CD4-positive, CD25-positive, alpha-beta regulatory T cell (primary cell): ENCODE data around the gene DCAF11. TPM values are rescaled to one million over a fixed set of nuclear protein-coding genes. Genes with fewer than 3 reads are reported as not detected.

Experiments
- ATAC-seq, 2 donors: fragments of 150-1000 bp; cut with Tn5 transposase; one replicate each; pipeline ENCODE4 v1.10.0; 2021; ENCODE audit warnings: low read depth in 2 of 2, moderate number of reproducible peaks in 2 of 2, moderate library complexity in 1 of 2
- DNase-seq, 3 donors: peaks; one replicate each; pipeline versions ENCODE4 v3.0.0 to v3.0.0-alpha.2; 2012 to 2022; ENCODE audit warnings: mixed read lengths in 1 of 3
- H3K27ac ChIP-seq: one replicate; pipeline ENCODE4 v1.7.0; 2013; ENCODE audit warnings: mild to moderate bottlenecking, low read length; ENCODE audit not compliant: insufficient read depth, poor library complexity, severe bottlenecking
- H3K27me3 ChIP-seq: one replicate; pipeline ENCODE4 v1.7.0; 2013; ENCODE audit warnings: low read length; ENCODE audit not compliant: control insufficient read depth, insufficient read depth
- H3K36me3 ChIP-seq: one replicate; pipeline ENCODE4 v1.7.0; 2013; ENCODE audit warnings: mild to moderate bottlenecking, low read length, moderate library complexity; ENCODE audit not compliant: control insufficient read depth, insufficient read depth
- H3K4me1 ChIP-seq: 2 replicates; pipeline ENCODE4 v1.7.0; 2013; ENCODE audit warnings: mild to moderate bottlenecking, low read length; ENCODE audit not compliant: insufficient read depth, control insufficient read depth, poor library complexity, severe bottlenecking
- H3K4me3 ChIP-seq: one replicate; pipeline ENCODE4 v1.7.0; 2013; ENCODE audit warnings: low read depth, mild to moderate bottlenecking, low read length, moderate library complexity
- H3K9me3 ChIP-seq, 2 experiments: 1 replicate in 1 of 2; 2 replicates in 1 of 2; pipeline ENCODE4 v1.7.0; 2013; ENCODE audit warnings: low read length in 2 of 2, mild to moderate bottlenecking in 1 of 2, moderate library complexity in 1 of 2; ENCODE audit not compliant: control insufficient read depth in 2 of 2
- H3K27ac Mint-ChIP-seq, 3 donors: one replicate each; pipeline ENCODE4 v1.8.0; 2020 to 2022; ENCODE audit warnings: mild to moderate bottlenecking in 3 of 3, mixed read lengths in 3 of 3, moderate library complexity in 2 of 3
- H3K27me3 Mint-ChIP-seq: one replicate; pipeline ENCODE4 v1.8.0; 2022; ENCODE audit warnings: mild to moderate bottlenecking, mixed read lengths
- H3K36me3 Mint-ChIP-seq: one replicate; pipeline ENCODE4 v1.8.0; 2020; ENCODE audit warnings: mixed read lengths
- H3K4me1 Mint-ChIP-seq, 4 donors: one replicate each; pipeline ENCODE4 v1.8.0; 2020 to 2022; ENCODE audit warnings: mixed read lengths in 4 of 4, mild to moderate bottlenecking in 1 of 4
- H3K4me3 Mint-ChIP-seq, 4 donors: one replicate each; pipeline ENCODE4 v1.8.0; 2020 to 2022; ENCODE audit warnings: mild to moderate bottlenecking in 4 of 4, mixed read lengths in 4 of 4, moderate library complexity in 3 of 4
- H3K9me3 Mint-ChIP-seq, 7 donors: one replicate each; pipeline ENCODE4 v1.8.0; 2020 to 2022; ENCODE audit warnings: mixed read lengths in 7 of 7, mild to moderate bottlenecking in 3 of 7, moderate library complexity in 2 of 7
- polyA plus RNA-seq, 4 donors: library from polyadenylated mRNA; unstranded; fragments of 300-500 nt; fragmentation: Illumina TruSeq; gene quantifications; one replicate each; pipeline ENCODE4 v1.2.3, GENCODE V29; 2021
- total RNA-seq: library from RNA; stranded (reverse); gene quantifications from one replicate; pipeline ENCODE4 v1.2.3, GENCODE V29; 2022

DCAF11 gene
- total and polyA plus RNA-seq, 5 donors from 2014 or later = 73.4 to 97.8 (median 84.8) TPM

- peak overlapping the region in 1 of 3 donors; percentile 68 for H3K27ac Mint-ChIP-seq
Measured at GRCh38 chr14:24070285-24071143, 44.1 kb upstream of the DCAF11 start.

GRCh38 chr14:24071144-24071697 lies 43.4 kb upstream of the DCAF11 start, which contains the start of gene CPNE6:
Gene CPNE6 (plus strand): TSS chr14:24071562. CDS start chr14:24072937, 1,375 bp downstream.
- DNase-seq = no peak
- no peaks in the 10 kb centered on the region for H3K4me1 ChIP-seq
- H3K4me3 Mint-ChIP-seq = no peak within 1 kb of the TSS

More at GRCh38 chr14:24070285-24071143, 44.1 kb upstream of the DCAF11 start:
- Histone ChIP-seq H3K9me3 (no peaks in the 10 kb centered on the region), H3K27ac (no peak overlapping the region), H3K27me3 (no peaks in the 10 kb centered on the region), H3K36me3 (no peaks in the 10 kb centered on the region), H3K4me1 (no peaks in the 10 kb centered on the region), H3K4me3 (no peak overlapping the region)
- H3K4me1 Mint-ChIP-seq = peaks cover 0 to 4% (median 1%) of the 10 kb centered on the region in 4 donors
- H3K4me3 Mint-ChIP-seq = no peak overlapping the region
- peaks cover 0 to 2% (median 0%) of the 10 kb centered on the region in 7 donors for H3K9me3 Mint-ChIP-seq
- DNase-seq (no peak), ATAC-seq (no peak)
- no peaks in the 10 kb centered on the region for H3K36me3 Mint-ChIP-seq
- H3K27me3 Mint-ChIP-seq = peaks cover 22% of the 10 kb centered on the region

DNA sequence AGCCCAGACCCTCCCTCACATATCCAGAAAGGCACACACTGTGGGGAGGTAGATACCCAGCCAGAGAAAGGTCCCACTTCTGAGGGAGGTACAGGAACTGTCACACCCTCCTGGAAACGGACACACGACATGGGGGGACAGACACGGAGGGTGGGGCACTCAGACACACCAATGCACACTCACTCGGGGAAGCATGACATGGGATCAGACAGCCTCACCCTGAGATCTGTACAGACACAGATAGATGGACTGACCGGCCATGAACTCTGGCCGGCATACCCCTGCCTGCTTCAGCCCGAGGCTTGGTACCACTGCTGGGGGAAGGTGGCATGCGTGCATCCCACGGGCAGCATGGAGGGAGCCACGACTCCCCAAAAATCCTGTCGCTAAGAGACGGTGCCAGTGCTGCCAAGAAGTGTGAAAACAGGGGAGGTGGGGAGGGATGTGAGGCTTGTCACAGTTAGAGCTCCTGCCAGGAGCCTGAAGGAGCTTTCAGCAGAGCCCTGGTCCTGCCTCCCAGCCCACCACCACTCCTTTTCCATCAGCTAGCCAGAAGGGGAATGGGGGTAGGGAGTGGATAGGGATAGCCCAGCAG lies 42.6 kb upstream of the DCAF11 start:
- no peak overlapping the region for H3K27ac ChIP-seq
- no peaks in the 10 kb centered on the region for H3K9me3 ChIP-seq
- H3K27me3 ChIP-seq = no peaks in the 10 kb centered on the region
- Mint-ChIP-seq H3K27ac (no peak overlapping the region), H3K36me3 (no peaks in the 10 kb centered on the region), H3K9me3 (peaks cover 0 to 2% (median 0%) of the 10 kb centered on the region in 7 donors), H3K4me1 (peaks cover 0 to 4% (median 1%) of the 10 kb centered on the region in 4 donors), H3K4me3 (no peak overlapping the region), H3K27me3 (peaks cover 15% of the 10 kb centered on the region)
- no peaks in the 10 kb centered on the region for H3K4me1 ChIP-seq
- H3K4me3 ChIP-seq = no peak overlapping the region
- ATAC-seq = no peak
- DNase-seq = no peak
- no peaks in the 10 kb centered on the region for H3K36me3 ChIP-seq

More at GRCh38 chr14:24071144-24071697, 43.4 kb upstream of the DCAF11 start, which contains the start of gene CPNE6:
- Histone ChIP-seq H3K36me3 (no peaks in the 10 kb centered on the region), H3K27ac (no peak within 1 kb of the TSS), H3K27me3 (no peaks in the 10 kb centered on the region), H3K9me3 (no peaks in the 10 kb centered on the region), H3K4me3 (no peak within 1 kb of the TSS)
- H3K27ac Mint-ChIP-seq = no peak within 1 kb of the TSS
- H3K9me3 Mint-ChIP-seq = peaks cover 0 to 2% (median 0%) of the 10 kb centered on the region in 7 donors
- peaks cover 0 to 4% (median 1%) of the 10 kb centered on the region in 4 donors for H3K4me1 Mint-ChIP-seq
- H3K36me3 Mint-ChIP-seq = no peaks in the 10 kb centered on the region
- no peak for ATAC-seq
- H3K27me3 Mint-ChIP-seq = peaks cover 22% of the 10 kb centered on the region

- DNase-seq (no peak), ATAC-seq (no peak)
- Histone ChIP-seq H3K27ac (no peak overlapping the region), H3K27me3 (no peaks in the 10 kb centered on the region), H3K9me3 (no peaks in the 10 kb centered on the region), H3K4me1 (no peaks in the 10 kb centered on the region), H3K4me3 (no peak overlapping the region), H3K36me3 (no peaks in the 10 kb centered on the region)
- Mint-ChIP-seq H3K36me3 (no peaks in the 10 kb centered on the region), H3K4me1 (peaks cover 0 to 4% (median 1%) of the 10 kb centered on the region in 4 donors), H3K9me3 (peaks cover 0 to 2% (median 0%) of the 10 kb centered on the region in 7 donors), H3K4me3 (no peak overlapping the region), H3K27ac (peak overlapping the region in 1 of 3 donors; percentile 20), H3K27me3 (peaks cover 15% of the 10 kb centered on the region)
Measured at GRCh38 chr14:24072436-24072835, 42.1 kb upstream of the DCAF11 start.

- Mint-ChIP-seq H3K4me3 (no peak overlapping the region), H3K4me1 (peaks cover 0 to 4% (median 1%) of the 10 kb centered on the region in 4 donors), H3K9me3 (peaks cover 0 to 2% (median 0%) of the 10 kb centered on the region in 7 donors), H3K36me3 (no peaks in the 10 kb centered on the region), H3K27ac (peak overlapping the region in 2 of 3 donors; percentile 20 to 58), H3K27me3 (peaks cover 15% of the 10 kb centered on the region)
- H3K27ac ChIP-seq = no peak overlapping the region
- DNase-seq (no peak), ATAC-seq (no peak)
- no peak overlapping the region for H3K4me3 ChIP-seq
- H3K36me3 ChIP-seq = no peaks in the 10 kb centered on the region
- H3K27me3 ChIP-seq = no peaks in the 10 kb centered on the region
- no peaks in the 10 kb centered on the region for H3K9me3 ChIP-seq
- H3K4me1 ChIP-seq = no peaks in the 10 kb centered on the region
Measured at GRCh38 chr14:24072881-24073877, 41.4 kb upstream of the DCAF11 start.

DNA sequence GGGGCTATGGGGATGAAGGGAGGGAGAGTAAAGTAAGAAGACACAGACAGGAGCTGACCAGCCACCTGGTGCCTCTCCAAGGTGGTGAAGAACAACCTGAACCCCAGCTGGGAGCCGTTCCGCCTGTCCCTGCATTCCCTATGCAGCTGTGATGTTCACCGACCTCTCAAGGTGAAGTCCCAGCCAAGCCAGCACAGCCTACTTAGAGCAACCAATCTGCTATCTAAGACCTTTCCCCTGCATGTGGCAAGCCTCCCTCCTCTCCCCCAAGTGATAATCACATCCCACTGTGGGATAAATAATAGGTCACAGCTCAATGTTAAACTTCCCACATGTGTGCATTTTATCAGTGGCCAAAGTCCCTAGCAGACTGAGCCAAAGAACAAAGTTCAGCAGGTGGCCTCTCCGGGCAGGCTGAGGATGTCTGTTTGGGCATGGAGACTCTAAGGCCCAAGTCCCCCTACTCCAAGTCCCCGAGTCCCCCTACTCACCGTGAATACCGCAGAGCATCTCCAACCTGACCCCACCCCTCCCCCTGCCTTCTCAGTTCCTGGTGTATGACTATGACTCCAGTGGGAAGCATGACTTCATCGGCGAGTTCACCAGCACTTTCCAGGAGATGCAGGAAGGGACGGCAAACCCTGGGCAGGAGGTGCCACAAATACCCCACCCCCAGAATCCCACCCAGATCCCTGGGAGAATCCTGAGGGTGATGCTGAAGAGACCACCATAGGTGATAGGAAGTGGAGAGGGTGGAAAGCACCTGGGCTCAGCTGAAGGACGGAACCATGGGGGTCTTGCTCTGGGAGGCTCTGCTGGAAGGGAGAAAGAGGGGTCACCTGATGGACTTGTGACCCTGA lies 39.7 kb upstream of the DCAF11 start:
- H3K27ac ChIP-seq = no peak overlapping the region
- no peak overlapping the region for H3K4me3 Mint-ChIP-seq
- H3K36me3 Mint-ChIP-seq = no peaks in the 10 kb centered on the region
- DNase-seq (no peak), ATAC-seq (no peak)
- H3K27me3 ChIP-seq = no peaks in the 10 kb centered on the region
- peaks cover 10% of the 10 kb centered on the region for H3K27me3 Mint-ChIP-seq
- H3K9me3 ChIP-seq = no peaks in the 10 kb centered on the region
- no peak overlapping the region for H3K4me3 ChIP-seq
- H3K9me3 Mint-ChIP-seq = peaks cover 0 to 2% (median 0%) of the 10 kb centered on the region in 7 donors
- H3K4me1 Mint-ChIP-seq = peaks cover 0 to 5% (median 3%) of the 10 kb centered on the region in 4 donors
- no peaks in the 10 kb centered on the region for H3K4me1 ChIP-seq
- no peak overlapping the region for H3K27ac Mint-ChIP-seq
- no peaks in the 10 kb centered on the region for H3K36me3 ChIP-seq
